DOHH2 (cell line): ENCODE results near the gene FCN1.

Experiments
- CTCF ChIP-seq: fragments of 200-600 bp; sonication (generic); IDR thresholded peaks from one replicate; pipeline ENCODE4 v1.5.1; 2014; ENCODE audit warnings: antibody characterized with exemption, mild to moderate bottlenecking, low read depth, low read length; ENCODE audit not compliant: poor library complexity, severe bottlenecking
- EZH2phosphoT487 ChIP-seq: fragments of 200-600 bp; sonication (generic); IDR thresholded peaks from 2 replicates; pipeline ENCODE4 v1.6.1; 2017; ENCODE audit warnings: borderline replicate concordance, mild to moderate bottlenecking, antibody characterized with exemption, low read length, moderate library complexity, mixed read lengths

GRCh38 chr9:134918646-134919045 lies 934 bp upstream of the FCN1 start:
- no peak for TF ChIP-seq CTCF
- TF ChIP-seq EZH2phosphoT487: no peak
